Cardiac septum (tissue), 1 donor: Measurements from ENCODE around the gene RSPH10B. TPM values are rescaled to one million over a fixed set of nuclear protein-coding genes. Genes with fewer than 3 reads are reported as not detected.
"Not testable (repeated sequence)": the region's sequence is repeated elsewhere in the genome, so short reads cannot be mapped to it uniquely, and the experiment has no call there.

ENCODE experiments used
- DNase-seq: peaks from one replicate; pipeline ENCODE4 v3.0.0-alpha.2; 2020; ENCODE audit warnings: low spot score
- intact Hi-C: fragments of 100-400 bp; cut with DNase I; formaldehyde crosslinking; loops from one replicate; pipeline ENCODE4 v1.14.0; 2022
- total RNA-seq: library from RNA; stranded (reverse); fragmentation: NEBNext Ultra II Directional; extraction: Animal tissue kit (Norgen Biotek cat#: 25700); gene quantifications from one replicate; pipeline ENCODE4 v1.2.1, GENCODE V29; 2021
- donor health status: DM: no; HTN: no; CAD: no.

Gene RSPH10B
- total RNA-seq, 1 donor from 2014 or later = not detected

GRCh38 chr7:5931250-5931649 lies 39.2 kb downstream of the RSPH10B start:
- not testable (repeated sequence) for DNase-seq

GRCh38 chr7:5930290-5930689 lies 40.2 kb downstream of the RSPH10B start:
- intact Hi-C loops, DNase-seq: not testable (repeated sequence)

More at GRCh38 chr7:5931250-5931649, 39.2 kb downstream of the RSPH10B start:
- intact Hi-C loops = not testable (repeated sequence)

- intact Hi-C loops, DNase-seq: not testable (repeated sequence)
These were observed 44.1 kb downstream of the RSPH10B start for GRCh38 chr7:5926263-5926870.

- DNase-seq, intact Hi-C loops: not testable (repeated sequence)
These were observed 45.9 kb downstream of the RSPH10B start for GRCh38 chr7:5924630-5925029.

- DNase-seq, intact Hi-C loops: not testable (repeated sequence)
These were observed 46.3 kb downstream of the RSPH10B start for GRCh38 chr7:5924180-5924579.

GRCh38 chr7:5916529-5916928 lies 54.0 kb downstream of the RSPH10B start:
- DNase-seq, intact Hi-C loops: not testable (repeated sequence)

- DNase-seq, intact Hi-C loops: not testable (repeated sequence)
These were observed 61.7 kb downstream of the RSPH10B start for GRCh38 chr7:5908835-5909234.

GRCh38 chr7:5904726-5905125 lies 65.8 kb downstream of the RSPH10B start:
- intact Hi-C loops, DNase-seq: not testable (repeated sequence)

GRCh38 chr7:5903002-5903401 lies 67.5 kb downstream of the RSPH10B start:
- intact Hi-C loops, DNase-seq: not testable (repeated sequence)

- DNase-seq, intact Hi-C loops: not testable (repeated sequence)
These were observed 71.8 kb downstream of the RSPH10B start, which contains the start of gene CCZ1 for GRCh38 chr7:5898480-5899224. CCZ1 (plus strand) TSS chr7:5898733; CDS start chr7:5898800, 67 bp downstream.

- DNase-seq, intact Hi-C loops: not testable (repeated sequence)
These were observed 73.0 kb downstream of the RSPH10B start for GRCh38 chr7:5897369-5897919.

GRCh38 chr7:5892498-5892897 lies 78.0 kb downstream of the RSPH10B start:
- no peak for DNase-seq
- intact Hi-C loops = no loop called here

- intact Hi-C loops, DNase-seq: not testable (repeated sequence)
These were observed 80.2 kb downstream of the RSPH10B start for GRCh38 chr7:5890244-5890643.

GRCh38 chr7:5888021-5888420 lies 82.5 kb downstream of the RSPH10B start:
- intact Hi-C loops, DNase-seq: not testable (repeated sequence)

GRCh38 chr7:5884431-5884830 lies 86.1 kb downstream of the RSPH10B start:
- intact Hi-C loops, DNase-seq: not testable (repeated sequence)

- DNase-seq, intact Hi-C loops: not testable (repeated sequence)
These were observed 90.4 kb downstream of the RSPH10B start for GRCh38 chr7:5880106-5880505.

- DNase-seq, intact Hi-C loops: not testable (repeated sequence)
These were observed 90.9 kb downstream of the RSPH10B start for GRCh38 chr7:5879591-5879990.
